HepG2 (cell line): Measurements from ENCODE around the gene ADAT3.

Experiments used
- BCL6 ChIP-seq: IDR thresholded peaks from 2 replicates; pipeline ENCODE4 v1.6.1; 2016; ENCODE audit warnings: missing genetic modification reagents, missing compliant biosample characterization
- CEBPB ChIP-seq: IDR thresholded peaks from 2 replicates; pipeline ENCODE4 v1.6.1; 2011; ENCODE audit warnings: low read depth, low read length, improper control_type of control experiment, borderline replicate concordance
- CHCHD3 ChIP-seq: sonication (generic); formaldehyde crosslinking; IDR thresholded peaks from 2 replicates; pipeline ENCODE4 v1.8.0; 2022; ENCODE audit warnings: mild to moderate bottlenecking, missing genetic modification reagents, moderate library complexity
- CHD4 ChIP-seq: fragments of 200-600 bp; sonication (generic); IDR thresholded peaks from 2 replicates; pipeline ENCODE4 v1.7.0; 2017; ENCODE audit warnings: mild to moderate bottlenecking, low read length, borderline replicate concordance
- FOXJ3 ChIP-seq: sonication (generic); formaldehyde crosslinking; IDR thresholded peaks from 2 replicates; pipeline ENCODE4 v1.4.0; 2020; ENCODE audit warnings: missing genetic modification reagents, mild to moderate bottlenecking, borderline replicate concordance
- GLMP ChIP-seq: sonication (generic); formaldehyde crosslinking; IDR thresholded peaks from 2 replicates; pipeline ENCODE4 v1.9.0; 2021; ENCODE audit warnings: missing genetic modification reagents, mild to moderate bottlenecking, borderline replicate concordance
- HDAC2 ChIP-seq: sonication (generic); formaldehyde crosslinking; IDR thresholded peaks from 2 replicates; pipeline ENCODE4 v1.4.0; 2020; ENCODE audit warnings: missing genetic modification reagents
- RELA ChIP-seq: sonication (generic); formaldehyde crosslinking; IDR thresholded peaks from 2 replicates; pipeline ENCODE4 v1.4.0; 2020; ENCODE audit warnings: missing genetic modification reagents
- RFX5 ChIP-seq: IDR thresholded peaks from 2 replicates; pipeline ENCODE4 v1.6.1; 2011; ENCODE audit warnings: low read depth, low read length, improper control_type of control experiment
- SNAPC2 ChIP-seq: sonication (generic); formaldehyde crosslinking; IDR thresholded peaks from 2 replicates; pipeline ENCODE4 v1.8.1; 2022; ENCODE audit warnings: mild to moderate bottlenecking, missing genetic modification reagents
- SOX6 ChIP-seq, 2 experiments: fragments of 450-650 bp in 1 of 2; sonication (generic) in 1 of 2; formaldehyde crosslinking in 1 of 2; IDR thresholded peaks; 2 replicates each; pipeline versions ENCODE4 v1.4.0 to v1.6.1; 2017 to 2020; ENCODE audit warnings: antibody characterized with exemption in 1 of 2, mild to moderate bottlenecking in 1 of 2, missing genetic modification reagents in 1 of 2
- TF ChIP-seq, protein P1 (sequence below): sonication (generic); formaldehyde crosslinking; IDR thresholded peaks from 2 replicates; pipeline ENCODE4 v1.5.0; 2020; ENCODE audit warnings: mild to moderate bottlenecking, missing genetic modification reagents, moderate library complexity

DNA sequence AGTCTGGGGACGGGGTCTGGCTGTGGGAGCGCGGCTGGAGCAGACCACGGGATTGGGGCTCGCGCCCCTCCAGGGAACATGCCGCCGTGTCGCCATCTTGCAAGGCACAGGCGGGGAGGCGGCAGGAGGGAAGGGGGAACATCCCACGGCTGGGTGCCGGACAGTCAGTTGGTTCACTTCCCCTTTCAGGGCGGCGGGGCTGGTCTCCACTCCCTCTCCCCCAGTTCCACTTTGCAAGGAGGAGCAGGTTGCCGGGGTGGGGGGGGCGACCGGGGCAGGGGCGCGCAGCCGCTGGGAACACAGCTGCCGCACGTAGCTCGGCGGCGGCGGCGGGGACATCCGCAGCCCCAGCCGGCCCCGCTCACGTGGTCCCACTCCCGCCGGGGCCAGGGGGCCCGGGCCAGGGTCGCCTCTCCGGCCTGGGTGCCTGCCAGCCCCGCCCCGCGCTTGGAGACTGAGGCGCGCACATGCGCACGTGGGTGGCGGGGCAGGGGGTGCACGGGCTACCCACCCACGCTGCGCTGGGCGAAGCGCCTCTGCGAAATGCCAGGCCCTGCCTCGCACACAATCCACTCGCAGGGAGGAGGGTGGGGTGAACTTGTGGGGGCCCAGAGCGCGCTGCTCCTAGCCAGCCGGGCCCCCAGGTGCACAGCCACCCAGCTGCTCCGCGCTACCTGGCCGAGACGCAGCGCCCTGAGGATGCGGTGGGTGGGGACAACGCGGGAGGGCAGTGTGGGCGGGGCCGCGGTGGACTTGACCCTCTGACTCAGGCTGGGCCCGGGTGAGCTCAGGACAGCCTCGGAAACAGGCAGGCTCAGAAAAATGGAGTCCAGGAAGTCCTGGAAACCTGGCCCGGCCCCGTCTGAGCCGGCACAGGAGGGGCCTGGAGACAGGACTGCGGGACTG, 48.2 kb upstream of the ADAT3 start:
- TF ChIP-seq SOX6 (IDR thresholded peaks at IDR 0.05) (no peak), SOX6 (CRISPR knock-in tag; IDR thresholded peaks at IDR 0.05) (peak; percentile 40; the same call in 1 of the 2 replicates), FOXJ3 (CRISPR knock-in tag) (no peak), SNAPC2 (no peak), HDAC2 (CRISPR knock-in tag) (0 out of 2 replicates have a peak, but pooled peaks have one; percentile 30), CEBPB (no peak), RFX5 (no peak), RELA (CRISPR knock-in tag) (no peak), CHCHD3 (CRISPR knock-in tag) (no peak), GLMP (no peak), BCL6 (CRISPR knock-in tag) (peak; percentile 56), CHD4 (no peak)
- TF ChIP-seq, protein P1, sequence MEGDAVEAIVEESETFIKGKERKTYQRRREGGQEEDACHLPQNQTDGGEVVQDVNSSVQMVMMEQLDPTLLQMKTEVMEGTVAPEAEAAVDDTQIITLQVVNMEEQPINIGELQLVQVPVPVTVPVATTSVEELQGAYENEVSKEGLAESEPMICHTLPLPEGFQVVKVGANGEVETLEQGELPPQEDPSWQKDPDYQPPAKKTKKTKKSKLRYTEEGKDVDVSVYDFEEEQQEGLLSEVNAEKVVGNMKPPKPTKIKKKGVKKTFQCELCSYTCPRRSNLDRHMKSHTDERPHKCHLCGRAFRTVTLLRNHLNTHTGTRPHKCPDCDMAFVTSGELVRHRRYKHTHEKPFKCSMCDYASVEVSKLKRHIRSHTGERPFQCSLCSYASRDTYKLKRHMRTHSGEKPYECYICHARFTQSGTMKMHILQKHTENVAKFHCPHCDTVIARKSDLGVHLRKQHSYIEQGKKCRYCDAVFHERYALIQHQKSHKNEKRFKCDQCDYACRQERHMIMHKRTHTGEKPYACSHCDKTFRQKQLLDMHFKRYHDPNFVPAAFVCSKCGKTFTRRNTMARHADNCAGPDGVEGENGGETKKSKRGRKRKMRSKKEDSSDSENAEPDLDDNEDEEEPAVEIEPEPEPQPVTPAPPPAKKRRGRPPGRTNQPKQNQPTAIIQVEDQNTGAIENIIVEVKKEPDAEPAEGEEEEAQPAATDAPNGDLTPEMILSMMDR, result peak; percentile 24
